Head of caudate nucleus (tissue), 42 donors: Measurements from ENCODE around the gene ARHGAP29.

Experiments used
- DNase-seq, 42 donors: peaks; one replicate each; pipeline versions ENCODE4 v3.0.0 to v3.0.0-alpha.2; 2020 to 2021; ENCODE audit warnings: mixed read lengths in 7 of 42
- intact Hi-C: fragments of 100-400 bp; cut with DNase I; formaldehyde crosslinking; loops from one replicate; pipeline ENCODE4 v1.15.0; 2022

The ARHGAP29 gene

GRCh38 chr1:94143173-94143808 lies 94.1 kb downstream of the ARHGAP29 start:
- intact Hi-C loops = no loop called here
- DNase-seq = no peak

GRCh38 chr1:94142583-94142982 lies 94.8 kb downstream of the ARHGAP29 start:
- DNase-seq = no peak
- intact Hi-C loops = no loop called here

- DNase-seq = no peak
- intact Hi-C loops = no loop called here
These were observed 95.4 kb downstream of the ARHGAP29 start for GRCh38 chr1:94142022-94142421.

- no peak for DNase-seq
- intact Hi-C loops = no loop called here
These were observed 105.3 kb downstream of the ARHGAP29 start for GRCh38 chr1:94132111-94132510.

GRCh38 chr1:94130851-94131595 lies 106.4 kb downstream of the ARHGAP29 start:
- DNase-seq = no peak
- intact Hi-C loops = no loop called here

GRCh38 chr1:94126651-94127050 lies 110.7 kb downstream of the ARHGAP29 start:
- intact Hi-C loops = no loop called here
- no peak for DNase-seq

- intact Hi-C loops = no loop called here
- no peak for DNase-seq
These were observed 111.6 kb downstream of the ARHGAP29 start for GRCh38 chr1:94125551-94126514.

GRCh38 chr1:94124538-94124937 lies 112.8 kb downstream of the ARHGAP29 start:
- intact Hi-C loops = no loop called here
- DNase-seq = no peak

- intact Hi-C loops = no loop called here
- DNase-seq = no peak
These were observed 115.0 kb downstream of the ARHGAP29 start for GRCh38 chr1:94122201-94122970.
